Measurements from ENCODE around the gene PRPF6.

The PRPF6 gene

DNA sequence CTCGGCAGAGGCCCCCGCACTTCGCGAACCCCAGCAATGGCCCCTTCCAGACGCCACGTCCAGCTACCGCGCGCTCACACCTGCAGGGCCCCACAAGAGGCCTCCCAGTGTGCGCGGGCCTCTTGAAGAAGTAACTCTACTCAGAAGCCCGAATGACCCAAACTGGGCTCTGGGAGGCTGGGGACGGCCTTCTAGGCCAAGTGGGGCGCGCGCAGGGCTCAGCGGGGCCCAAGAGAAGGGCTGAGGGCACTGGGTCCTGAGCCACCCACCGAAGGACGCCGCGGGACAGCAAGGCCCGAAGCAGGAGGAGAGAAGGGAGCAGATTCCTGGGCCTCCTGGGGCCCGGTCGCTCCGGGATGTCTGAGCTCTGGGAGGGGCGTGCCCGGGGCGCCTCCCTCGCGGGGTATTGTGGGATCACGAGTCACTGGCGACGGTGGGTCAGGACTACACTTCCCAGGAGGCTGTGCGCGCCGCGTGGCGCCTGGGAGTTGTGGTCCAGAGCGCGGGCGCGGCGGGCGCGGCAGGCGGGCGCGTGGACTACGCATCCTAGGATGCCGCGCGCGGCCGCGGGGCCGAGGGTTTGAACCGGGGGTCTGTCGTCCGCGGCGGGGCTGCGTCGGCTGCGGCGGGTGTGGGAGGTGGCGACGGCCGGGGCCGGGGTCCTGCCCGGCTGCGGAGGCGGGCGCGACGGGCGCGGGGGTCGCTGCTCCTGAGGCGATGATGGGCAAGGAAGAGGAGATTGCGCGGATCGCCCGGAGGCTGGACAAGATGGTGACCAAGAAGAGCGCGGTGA, 81.9 kb downstream of the PRPF6 start, which contains the start of gene TCEA2:
TCEA2 (plus strand) TSS at position 603 of the 793 bp plus-strand sequence; CDS start at position 718, 115 bp downstream.
- TF ChIP-seq, protein P1, sequence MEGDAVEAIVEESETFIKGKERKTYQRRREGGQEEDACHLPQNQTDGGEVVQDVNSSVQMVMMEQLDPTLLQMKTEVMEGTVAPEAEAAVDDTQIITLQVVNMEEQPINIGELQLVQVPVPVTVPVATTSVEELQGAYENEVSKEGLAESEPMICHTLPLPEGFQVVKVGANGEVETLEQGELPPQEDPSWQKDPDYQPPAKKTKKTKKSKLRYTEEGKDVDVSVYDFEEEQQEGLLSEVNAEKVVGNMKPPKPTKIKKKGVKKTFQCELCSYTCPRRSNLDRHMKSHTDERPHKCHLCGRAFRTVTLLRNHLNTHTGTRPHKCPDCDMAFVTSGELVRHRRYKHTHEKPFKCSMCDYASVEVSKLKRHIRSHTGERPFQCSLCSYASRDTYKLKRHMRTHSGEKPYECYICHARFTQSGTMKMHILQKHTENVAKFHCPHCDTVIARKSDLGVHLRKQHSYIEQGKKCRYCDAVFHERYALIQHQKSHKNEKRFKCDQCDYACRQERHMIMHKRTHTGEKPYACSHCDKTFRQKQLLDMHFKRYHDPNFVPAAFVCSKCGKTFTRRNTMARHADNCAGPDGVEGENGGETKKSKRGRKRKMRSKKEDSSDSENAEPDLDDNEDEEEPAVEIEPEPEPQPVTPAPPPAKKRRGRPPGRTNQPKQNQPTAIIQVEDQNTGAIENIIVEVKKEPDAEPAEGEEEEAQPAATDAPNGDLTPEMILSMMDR (conservative IDR thresholded peaks at IDR 0.05; ENCODE audit: low read length) = no peak
- peak; percentile 95 for DNase-seq (ENCODE audit: low read depth)
- peak within 1 kb of the TSS; percentile 83 for H3K4me3 ChIP-seq (ENCODE audit: low read length)

DNA sequence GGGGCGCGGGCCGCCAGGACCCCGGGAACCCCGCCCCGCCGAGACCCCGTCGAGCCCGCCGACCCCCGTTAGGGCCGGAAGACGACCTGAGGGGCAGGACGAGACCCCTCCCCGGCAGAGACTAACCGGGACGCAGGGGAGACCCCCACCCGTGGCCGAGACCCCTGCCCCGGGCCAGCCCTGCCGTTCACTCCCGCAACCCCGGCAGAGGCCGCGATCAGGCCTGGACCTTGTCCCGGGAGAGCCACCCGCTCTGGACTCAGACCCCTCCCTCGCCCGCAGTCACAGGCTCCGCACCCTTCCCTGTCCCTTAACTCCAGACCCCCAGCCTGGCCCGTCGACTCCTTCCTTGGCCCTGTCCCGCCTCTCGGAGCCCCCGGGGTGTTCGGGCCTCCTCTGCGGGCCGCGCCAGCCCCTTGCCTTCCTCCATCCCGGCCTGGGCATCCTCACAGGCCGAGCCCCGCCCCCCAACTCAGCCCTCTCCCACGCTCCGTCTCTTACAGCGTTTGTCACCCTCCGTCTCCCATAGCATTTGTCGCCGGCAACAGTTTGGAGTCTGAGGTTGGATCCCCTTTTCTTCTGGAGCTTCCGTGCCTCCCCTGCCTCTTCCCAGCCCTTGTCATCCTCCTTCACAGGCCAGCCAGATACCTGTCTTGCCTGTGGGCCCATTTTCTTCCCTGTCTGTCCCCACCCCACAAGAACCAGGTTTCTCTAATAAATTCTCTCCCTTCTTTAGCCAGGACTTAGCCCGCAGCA, 82.6 kb downstream of the PRPF6 start:
- no peak for DNase-seq (ENCODE audit: low read depth)

DNA sequence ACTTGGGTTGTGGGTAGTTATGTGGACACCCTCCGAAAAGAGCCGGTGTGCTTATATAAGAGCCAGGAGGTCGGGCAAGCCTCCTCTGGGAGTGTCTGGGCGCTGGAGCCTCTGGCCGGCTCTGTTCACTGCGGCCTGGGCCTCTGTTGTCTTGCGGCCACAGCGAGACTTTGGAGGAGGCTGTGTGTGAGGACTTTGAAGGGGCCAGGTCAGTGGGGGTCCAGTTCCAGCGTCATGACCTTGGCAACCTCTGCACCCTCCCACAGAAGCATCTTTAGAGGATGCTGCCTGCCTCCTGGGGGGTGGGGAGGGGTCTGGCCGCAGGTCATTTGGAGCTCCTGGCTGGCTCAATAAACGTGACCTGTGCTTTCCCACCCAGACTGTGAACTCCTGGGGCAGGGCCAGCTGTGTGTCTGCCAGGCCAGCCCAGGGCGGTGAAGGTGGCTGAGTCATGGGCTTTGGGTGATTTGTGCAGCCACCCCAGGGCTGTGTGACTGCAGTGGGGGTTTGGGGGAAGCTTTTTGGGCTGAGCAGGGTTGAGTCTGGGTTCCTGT, 83.3 kb downstream of the PRPF6 start:
- peak; percentile 60 for DNase-seq (ENCODE audit: low read depth)
- peak overlapping the region; percentile 83 for H3K4me3 ChIP-seq (ENCODE audit: low read length)
- TF ChIP-seq, protein P1 (conservative IDR thresholded peaks at IDR 0.05; ENCODE audit: low read length) = no peak

More for the DNA sequence above, 82.6 kb downstream of the PRPF6 start:
- TF ChIP-seq, protein P1 (conservative IDR thresholded peaks at IDR 0.05; ENCODE audit: low read length) = no peak
- H3K4me3 ChIP-seq (ENCODE audit: low read length) = peak overlapping the region; percentile 83

DNA sequence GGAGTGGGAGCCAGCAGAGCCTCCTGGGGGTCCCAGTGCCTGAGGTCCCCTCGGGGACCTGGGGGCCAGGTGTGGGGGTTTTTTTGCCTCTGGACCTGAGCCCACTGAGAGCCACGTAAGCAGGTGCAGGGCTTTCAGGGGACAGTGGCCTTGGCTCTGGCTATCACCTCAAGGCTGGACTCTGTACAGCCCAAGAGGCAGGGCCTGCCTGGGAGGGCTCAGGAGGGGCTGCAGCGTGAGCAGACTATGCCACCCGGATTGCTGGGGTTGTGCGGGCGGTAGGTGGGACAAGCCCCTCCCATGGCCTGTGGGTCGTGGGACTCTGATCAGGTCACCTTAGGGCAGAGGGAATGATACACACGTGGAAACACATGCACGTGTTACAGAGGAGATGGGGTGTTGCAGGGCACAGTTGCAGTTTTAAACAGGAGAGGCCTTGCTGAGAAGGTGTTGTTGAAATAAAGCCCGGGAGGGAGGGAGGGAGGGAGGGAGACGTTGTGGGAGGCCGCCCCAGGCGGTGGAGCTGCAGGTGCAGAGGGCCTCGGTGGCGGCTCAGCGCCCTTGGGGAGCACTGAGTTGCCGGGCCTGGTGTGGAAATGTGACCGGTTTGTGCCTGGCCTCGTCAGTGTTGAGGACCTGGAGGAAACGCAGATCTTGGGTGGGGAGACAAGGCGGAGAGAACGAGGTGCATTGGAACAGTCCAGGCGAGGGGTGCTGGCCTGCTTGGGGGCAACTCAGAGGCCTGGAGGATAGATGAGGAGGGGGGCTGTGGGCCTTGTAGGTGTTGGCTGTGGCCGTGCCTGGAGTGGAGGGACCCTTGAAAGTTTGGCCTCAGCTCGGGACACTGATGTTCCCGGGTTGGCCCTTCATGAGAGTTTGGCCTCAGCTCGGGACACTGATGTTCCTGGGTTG, 84.4 kb downstream of the PRPF6 start:
- H3K4me3 ChIP-seq (ENCODE audit: low read length) = no peak overlapping the region
- TF ChIP-seq, protein P1 (conservative IDR thresholded peaks at IDR 0.05; ENCODE audit: low read length) = no peak
- DNase-seq (ENCODE audit: low read depth) = no peak

DNA sequence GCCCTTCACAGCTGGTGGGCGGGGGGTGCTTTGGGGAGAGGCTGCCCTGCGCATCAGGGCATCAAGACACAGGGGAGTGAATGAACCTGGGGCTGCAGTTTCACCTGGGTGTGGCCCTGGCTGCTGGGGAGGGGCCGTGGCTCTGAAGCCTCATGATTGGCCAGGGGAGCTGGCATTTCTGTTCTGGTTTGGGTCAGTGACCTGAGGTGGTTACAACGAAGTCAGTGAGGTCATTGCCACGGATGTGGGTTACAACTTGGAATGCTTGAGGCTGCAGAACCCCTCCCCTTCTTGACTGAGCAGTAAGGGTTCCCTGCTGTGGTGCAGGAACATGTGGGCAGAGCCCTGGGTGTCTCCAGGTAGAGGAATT, 85.0 kb downstream of the PRPF6 start:
- H3K4me3 ChIP-seq (ENCODE audit: low read length) = no peak overlapping the region
- DNase-seq (ENCODE audit: low read depth) = peak; percentile 87

More for the DNA sequence above, 85.0 kb downstream of the PRPF6 start:
- TF ChIP-seq, protein P1 (conservative IDR thresholded peaks at IDR 0.05; ENCODE audit: low read length) = no peak
